T-helper 17 cell (primary cell): ENCODE measurements around the gene CYP11A1. TPM values are rescaled to one million over a fixed set of nuclear protein-coding genes. Genes with fewer than 3 reads are reported as not detected.

Experiments
- ATAC-seq: fragments of 150-1000 bp; cut with Tn5 transposase; 2 replicates; pipeline ENCODE4 v1.10.0; 2021; ENCODE audit warnings: mild to moderate bottlenecking, moderate library complexity
- DNase-seq, 3 donors: peaks; one replicate each; pipeline versions ENCODE4 v3.0.0 to v3.0.0-alpha.2; 2020 to 2021
- H3K9me3 ChIP-seq: one replicate; pipeline ENCODE4 v1.7.0; 2013; ENCODE audit warnings: low read length, mild to moderate bottlenecking; ENCODE audit not compliant: control insufficient read depth, poor library complexity, severe bottlenecking
- H3K27ac Mint-ChIP-seq: one replicate; pipeline ENCODE4 v1.8.0; 2022; ENCODE audit warnings: mild to moderate bottlenecking, moderate library complexity, mixed read lengths
- H3K27me3 Mint-ChIP-seq: one replicate; pipeline ENCODE4 v1.8.0; 2022; ENCODE audit warnings: mixed read lengths
- H3K36me3 Mint-ChIP-seq: one replicate; pipeline ENCODE4 v1.8.0; 2022; ENCODE audit warnings: low read depth, mixed read lengths
- H3K4me1 Mint-ChIP-seq: one replicate; pipeline ENCODE4 v1.8.0; 2022; ENCODE audit warnings: mild to moderate bottlenecking, mixed read lengths
- H3K4me3 Mint-ChIP-seq: one replicate; pipeline ENCODE4 v1.8.0; 2022; ENCODE audit warnings: mild to moderate bottlenecking, moderate library complexity, mixed read lengths
- total RNA-seq, 4 donors: library from RNA in 2 of 4; stranded (reverse) in 2 of 4; gene quantifications; one replicate each; pipeline ENCODE4 v1.2.3 and lab custom pipeline; 2022 to 2026

Gene CYP11A1
- total RNA-seq = not detected
- 0 to 0.12 reads per million in 2 donors for total RNA-seq (lab: John Stamatoyannopoulos, UW)

- H3K4me3 Mint-ChIP-seq = peak within 1 kb of the TSS; percentile 41
- H3K9me3 ChIP-seq = no peaks in the 10 kb centered on the region
- H3K27me3 Mint-ChIP-seq = peaks cover 48% of the 10 kb centered on the region
- no peak for ATAC-seq
- no peak for DNase-seq
- peak within 1 kb of the TSS; percentile 54 for H3K27ac Mint-ChIP-seq
- peaks cover 3% of the 10 kb centered on the region for H3K36me3 Mint-ChIP-seq
- peaks cover 3% of the 10 kb centered on the region for H3K4me1 Mint-ChIP-seq
Measured at GRCh38 chr15:74367296-74367854, at the start of gene CYP11A1. CYP11A1 (minus strand) TSS chr15:74367646; CDS start chr15:74367585, 61 bp downstream.

- Mint-ChIP-seq H3K4me3 (no peak overlapping the region), H3K27me3 (no peaks in the 10 kb centered on the region), H3K36me3 (peaks cover 11% of the 10 kb centered on the region), H3K27ac (no peak overlapping the region), H3K4me1 (peaks cover 8% of the 10 kb centered on the region)
- DNase-seq = no peak
- ATAC-seq = no peak
- H3K9me3 ChIP-seq = no peaks in the 10 kb centered on the region
Measured at GRCh38 chr15:74417225-74417624, 49.8 kb upstream of the CYP11A1 start.

GRCh38 chr15:74415966-74416916 lies 48.8 kb upstream of the CYP11A1 start:
- H3K4me3 Mint-ChIP-seq = no peak overlapping the region
- peaks cover 8% of the 10 kb centered on the region for H3K4me1 Mint-ChIP-seq
- H3K9me3 ChIP-seq = no peaks in the 10 kb centered on the region
- no peaks in the 10 kb centered on the region for H3K27me3 Mint-ChIP-seq
- H3K36me3 Mint-ChIP-seq = peaks cover 11% of the 10 kb centered on the region
- H3K27ac Mint-ChIP-seq = no peak overlapping the region
- DNase-seq (no peak), ATAC-seq (no peak)

GRCh38 chr15:74414603-74415338 lies 47.3 kb upstream of the CYP11A1 start:
- H3K27ac Mint-ChIP-seq = no peak overlapping the region
- no peak overlapping the region for H3K4me3 Mint-ChIP-seq
- DNase-seq = no peak
- peaks cover 8% of the 10 kb centered on the region for H3K4me1 Mint-ChIP-seq
- H3K36me3 Mint-ChIP-seq = peaks cover 11% of the 10 kb centered on the region
- H3K9me3 ChIP-seq = no peaks in the 10 kb centered on the region
- ATAC-seq = no peak
- H3K27me3 Mint-ChIP-seq = no peaks in the 10 kb centered on the region

- Mint-ChIP-seq H3K27ac (no peak overlapping the region), H3K4me3 (no peak overlapping the region), H3K36me3 (peaks cover 11% of the 10 kb centered on the region), H3K27me3 (no peaks in the 10 kb centered on the region), H3K4me1 (peaks cover 8% of the 10 kb centered on the region)
- no peaks in the 10 kb centered on the region for H3K9me3 ChIP-seq
- DNase-seq (no peak), ATAC-seq (no peak)
Measured at GRCh38 chr15:74414081-74414580, 46.7 kb upstream of the CYP11A1 start.

- no peak overlapping the region for H3K4me3 Mint-ChIP-seq
- H3K27ac Mint-ChIP-seq = no peak overlapping the region
- DNase-seq (no peak), ATAC-seq (no peak)
- H3K9me3 ChIP-seq = no peaks in the 10 kb centered on the region
- peaks cover 7% of the 10 kb centered on the region for H3K4me1 Mint-ChIP-seq
- peaks cover 11% of the 10 kb centered on the region for H3K36me3 Mint-ChIP-seq
- no peaks in the 10 kb centered on the region for H3K27me3 Mint-ChIP-seq
Measured at GRCh38 chr15:74413350-74414080, 46.1 kb upstream of the CYP11A1 start.

- Mint-ChIP-seq H3K4me1 (peaks cover 9% of the 10 kb centered on the region), H3K36me3 (peaks cover 11% of the 10 kb centered on the region), H3K27ac (no peak overlapping the region), H3K4me3 (no peak overlapping the region), H3K27me3 (no peaks in the 10 kb centered on the region)
- H3K9me3 ChIP-seq = no peaks in the 10 kb centered on the region
- ATAC-seq (no peak), DNase-seq (no peak)
Measured at GRCh38 chr15:74412159-74412558, 44.7 kb upstream of the CYP11A1 start.

- H3K27me3 Mint-ChIP-seq = peaks cover 2% of the 10 kb centered on the region
- DNase-seq (no peak), ATAC-seq (no peak)
- no peak overlapping the region for H3K4me3 Mint-ChIP-seq
- peaks cover 11% of the 10 kb centered on the region for H3K36me3 Mint-ChIP-seq
- no peak overlapping the region for H3K27ac Mint-ChIP-seq
- peaks cover 9% of the 10 kb centered on the region for H3K4me1 Mint-ChIP-seq
- no peaks in the 10 kb centered on the region for H3K9me3 ChIP-seq
Measured at GRCh38 chr15:74411686-74412085, 44.2 kb upstream of the CYP11A1 start.

- ATAC-seq (no peak), DNase-seq (no peak)
- Mint-ChIP-seq H3K27ac (no peak overlapping the region), H3K27me3 (peaks cover 7% of the 10 kb centered on the region), H3K4me3 (no peak overlapping the region), H3K4me1 (peaks cover 6% of the 10 kb centered on the region), H3K36me3 (peaks cover 5% of the 10 kb centered on the region)
- no peaks in the 10 kb centered on the region for H3K9me3 ChIP-seq
Measured at GRCh38 chr15:74410502-74410901, 43.1 kb upstream of the CYP11A1 start.

- H3K27me3 Mint-ChIP-seq = peaks cover 7% of the 10 kb centered on the region
- no peak overlapping the region for H3K4me3 Mint-ChIP-seq
- no peak overlapping the region for H3K27ac Mint-ChIP-seq
Measured at GRCh38 chr15:74409225-74409624, 41.8 kb upstream of the CYP11A1 start.

GRCh38 chr15:74408815-74409214 lies 41.4 kb upstream of the CYP11A1 start:
- Mint-ChIP-seq H3K36me3 (no peaks in the 10 kb centered on the region), H3K27me3 (peaks cover 7% of the 10 kb centered on the region), H3K4me3 (no peak overlapping the region), H3K4me1 (peaks cover 6% of the 10 kb centered on the region), H3K27ac (no peak overlapping the region)
- DNase-seq (no peak), ATAC-seq (no peak)
- no peaks in the 10 kb centered on the region for H3K9me3 ChIP-seq

More at GRCh38 chr15:74409225-74409624, 41.8 kb upstream of the CYP11A1 start:
- H3K9me3 ChIP-seq = no peaks in the 10 kb centered on the region
- Mint-ChIP-seq H3K4me1 (peaks cover 6% of the 10 kb centered on the region), H3K36me3 (peaks cover under 1% of the 10 kb centered on the region)
- DNase-seq (no peak), ATAC-seq (no peak)

- peaks cover 8% of the 10 kb centered on the region for H3K4me1 Mint-ChIP-seq
- no peak overlapping the region for H3K4me3 Mint-ChIP-seq
- ATAC-seq = no peak
- no peak for DNase-seq
- no peaks in the 10 kb centered on the region for H3K36me3 Mint-ChIP-seq
- peaks cover 7% of the 10 kb centered on the region for H3K27me3 Mint-ChIP-seq
- H3K27ac Mint-ChIP-seq = no peak overlapping the region
- no peaks in the 10 kb centered on the region for H3K9me3 ChIP-seq
Measured at GRCh38 chr15:74408385-74408784, 40.9 kb upstream of the CYP11A1 start.
